Measurements from ENCODE around the gene PSMA5. TPM values are rescaled to one million over a fixed set of nuclear protein-coding genes. Genes with fewer than 3 reads are reported as not detected.

The PSMA5 gene
- total RNA-seq, 1 experiment from 2014 or later: 169 TPM

GRCh38 chr1:109373126-109373525 lies 53.1 kb downstream of the PSMA5 start:
- DNase-seq (ENCODE audit: low read depth, low spot score) (no peak), ATAC-seq (no peak)
- Histone ChIP-seq H3K27me3 (ENCODE audit: insufficient read depth, low read length) (no peaks in the 10 kb centered on the region), H3K4me2 (ENCODE audit: low read length) (no peak overlapping the region), H3K27ac (ENCODE audit: low read depth, low read length) (no peak overlapping the region), H3K79me2 (ENCODE audit: insufficient read depth, low read length) (no peaks in the 10 kb centered on the region), H2AFZ (ENCODE audit: low read depth, low read length, poor library complexity, severe bottlenecking) (no peak overlapping the region), H3K4me1 (ENCODE audit: control insufficient read depth in 1 of 2, insufficient read depth in 2 of 2, low read length in 2 of 2) (peaks cover 0 to 9% of the 10 kb centered on the region in 2 experiments; a peak in 2 of 4 replicates), H4K20me1 (ENCODE audit: insufficient read depth) (no peaks in the 10 kb centered on the region), H3K4me3 (replicated peaks in 1 of 2; ENCODE audit: low read depth in 1 of 2, low read length in 2 of 2) (no peak overlapping the region), H3K9me3 (ENCODE audit: control insufficient read depth in 1 of 2, insufficient read depth in 1 of 2, low read depth in 1 of 2, low read length in 2 of 2) (no peaks in the 10 kb centered on the region), H3K9me2 (ENCODE audit: insufficient read depth) (no peaks in the 10 kb centered on the region), H3K36me3 (ENCODE audit: control insufficient read depth in 1 of 2, insufficient read depth in 2 of 2, low read length in 2 of 2) (no peaks in the 10 kb centered on the region), H3K9ac (ENCODE audit: low read length) (no peak overlapping the region)
- no TSS peak for BruUV-seq (replicated peaks)
- RAD21 ChIA-PET (ENCODE audit: low non-redundant PET in 1 of 2, low total read pairs in 2 of 2, uncharacterized antibody in 2 of 2, unreplicated experiment in 2 of 2): no interaction called here
- POLR2A ChIA-PET: no interaction called here
- CTCF ChIA-PET: no interaction called here
- intact Hi-C loops (cut with micrococcal nuclease): no loop called here
- TF ChIP-seq, protein P1, sequence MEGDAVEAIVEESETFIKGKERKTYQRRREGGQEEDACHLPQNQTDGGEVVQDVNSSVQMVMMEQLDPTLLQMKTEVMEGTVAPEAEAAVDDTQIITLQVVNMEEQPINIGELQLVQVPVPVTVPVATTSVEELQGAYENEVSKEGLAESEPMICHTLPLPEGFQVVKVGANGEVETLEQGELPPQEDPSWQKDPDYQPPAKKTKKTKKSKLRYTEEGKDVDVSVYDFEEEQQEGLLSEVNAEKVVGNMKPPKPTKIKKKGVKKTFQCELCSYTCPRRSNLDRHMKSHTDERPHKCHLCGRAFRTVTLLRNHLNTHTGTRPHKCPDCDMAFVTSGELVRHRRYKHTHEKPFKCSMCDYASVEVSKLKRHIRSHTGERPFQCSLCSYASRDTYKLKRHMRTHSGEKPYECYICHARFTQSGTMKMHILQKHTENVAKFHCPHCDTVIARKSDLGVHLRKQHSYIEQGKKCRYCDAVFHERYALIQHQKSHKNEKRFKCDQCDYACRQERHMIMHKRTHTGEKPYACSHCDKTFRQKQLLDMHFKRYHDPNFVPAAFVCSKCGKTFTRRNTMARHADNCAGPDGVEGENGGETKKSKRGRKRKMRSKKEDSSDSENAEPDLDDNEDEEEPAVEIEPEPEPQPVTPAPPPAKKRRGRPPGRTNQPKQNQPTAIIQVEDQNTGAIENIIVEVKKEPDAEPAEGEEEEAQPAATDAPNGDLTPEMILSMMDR (IDR thresholded peaks at IDR 0.05 in 2 of 3, conservative IDR thresholded peaks at IDR 0.05 in 1 of 3; ENCODE audit: borderline replicate concordance in 1 of 3, insufficient read depth in 1 of 3, low read depth in 2 of 3, low read length in 2 of 3): no peak
- TF ChIP-seq SP1 (IDR thresholded peaks at IDR 0.05; ENCODE audit: low read depth) (no peak), SIN3A (IDR thresholded peaks at IDR 0.05; ENCODE audit: low read depth) (no peak), RAD21 (IDR thresholded peaks at IDR 0.05; ENCODE audit: low read depth) (no peak), SRF (IDR thresholded peaks at IDR 0.05; ENCODE audit: low read depth) (no peak), ZBTB33 (IDR thresholded peaks at IDR 0.05; ENCODE audit: extremely low read depth, insufficient replicate concordance, low read length) (no peak), CEBPB (IDR thresholded peaks at IDR 0.05; ENCODE audit: low read depth) (no peak), EZH2phosphoT487 (IDR thresholded peaks at IDR 0.05; ENCODE audit: borderline replicate concordance) (no peak), ZFX (IDR thresholded peaks at IDR 0.05) (no peak)

Measured in HCT116 (cell line).